ENCODE data around the gene PLCB1.

The PLCB1 gene

DNA sequence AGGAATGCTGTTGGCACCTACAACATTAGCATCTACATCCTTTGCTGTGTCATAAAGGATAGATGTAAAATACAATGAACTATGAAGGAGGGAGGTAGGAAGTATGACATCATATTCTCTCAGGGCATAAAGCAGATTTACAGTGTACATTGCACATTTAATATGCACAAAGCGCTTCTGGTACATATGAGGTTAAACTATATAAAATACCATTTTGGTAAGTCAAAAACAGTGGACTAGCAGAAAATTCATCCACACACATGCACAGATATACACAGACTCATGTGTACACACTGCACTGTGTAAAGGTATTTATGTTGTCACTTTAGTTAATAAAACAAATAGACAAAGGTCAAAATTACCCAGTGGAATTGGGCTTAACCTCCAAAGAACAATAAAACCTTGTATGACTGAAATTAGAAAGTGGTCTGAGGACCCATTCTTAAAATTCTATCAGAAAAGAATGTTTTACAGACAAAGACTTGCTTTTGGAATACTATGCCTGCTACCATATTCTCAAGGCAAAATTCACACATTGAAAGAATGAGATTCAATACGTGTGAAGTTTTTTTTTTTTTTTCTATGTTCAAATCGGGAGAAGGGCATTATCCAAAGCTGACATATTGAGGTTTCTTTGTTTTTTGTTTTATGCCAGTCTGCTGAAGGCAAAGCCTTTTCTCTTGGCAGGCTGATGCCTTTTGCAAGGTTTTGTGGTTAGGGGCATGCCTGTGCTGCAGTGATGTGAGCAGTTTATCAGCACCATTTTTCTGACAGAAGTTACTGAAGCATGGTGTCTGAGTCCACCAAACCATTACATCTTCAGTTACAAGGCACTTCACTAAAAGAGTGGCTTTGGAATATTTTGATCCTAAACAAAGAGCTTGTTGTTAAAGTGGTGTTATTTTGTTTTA is 199.0 kb downstream of the PLCB1 start:
- no peak for DNase-seq (ENCODE audit: low read depth)
- TF ChIP-seq, protein P1, sequence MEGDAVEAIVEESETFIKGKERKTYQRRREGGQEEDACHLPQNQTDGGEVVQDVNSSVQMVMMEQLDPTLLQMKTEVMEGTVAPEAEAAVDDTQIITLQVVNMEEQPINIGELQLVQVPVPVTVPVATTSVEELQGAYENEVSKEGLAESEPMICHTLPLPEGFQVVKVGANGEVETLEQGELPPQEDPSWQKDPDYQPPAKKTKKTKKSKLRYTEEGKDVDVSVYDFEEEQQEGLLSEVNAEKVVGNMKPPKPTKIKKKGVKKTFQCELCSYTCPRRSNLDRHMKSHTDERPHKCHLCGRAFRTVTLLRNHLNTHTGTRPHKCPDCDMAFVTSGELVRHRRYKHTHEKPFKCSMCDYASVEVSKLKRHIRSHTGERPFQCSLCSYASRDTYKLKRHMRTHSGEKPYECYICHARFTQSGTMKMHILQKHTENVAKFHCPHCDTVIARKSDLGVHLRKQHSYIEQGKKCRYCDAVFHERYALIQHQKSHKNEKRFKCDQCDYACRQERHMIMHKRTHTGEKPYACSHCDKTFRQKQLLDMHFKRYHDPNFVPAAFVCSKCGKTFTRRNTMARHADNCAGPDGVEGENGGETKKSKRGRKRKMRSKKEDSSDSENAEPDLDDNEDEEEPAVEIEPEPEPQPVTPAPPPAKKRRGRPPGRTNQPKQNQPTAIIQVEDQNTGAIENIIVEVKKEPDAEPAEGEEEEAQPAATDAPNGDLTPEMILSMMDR (IDR thresholded peaks at IDR 0.05; ENCODE audit: low read depth, low read length, missing control alignments): no peak
- no peak overlapping the region for H3K4me3 ChIP-seq (ENCODE audit: low read depth, low read length)

- no peak overlapping the region for H3K4me3 ChIP-seq (ENCODE audit: low read depth, low read length)
- no peak for DNase-seq (ENCODE audit: low read depth)
- TF ChIP-seq, protein P1 (IDR thresholded peaks at IDR 0.05; ENCODE audit: low read depth, low read length, missing control alignments): no peak
These were observed 199.8 kb downstream of the PLCB1 start for GRCh38 chr20:8331740-8332412.

GRCh38 chr20:8334641-8335040 is 202.6 kb downstream of the PLCB1 start:
- TF ChIP-seq, protein P1 (IDR thresholded peaks at IDR 0.05; ENCODE audit: low read depth, low read length, missing control alignments): no peak
- no peak for DNase-seq (ENCODE audit: low read depth)
- no peak overlapping the region for H3K4me3 ChIP-seq (ENCODE audit: low read depth, low read length)

DNA sequence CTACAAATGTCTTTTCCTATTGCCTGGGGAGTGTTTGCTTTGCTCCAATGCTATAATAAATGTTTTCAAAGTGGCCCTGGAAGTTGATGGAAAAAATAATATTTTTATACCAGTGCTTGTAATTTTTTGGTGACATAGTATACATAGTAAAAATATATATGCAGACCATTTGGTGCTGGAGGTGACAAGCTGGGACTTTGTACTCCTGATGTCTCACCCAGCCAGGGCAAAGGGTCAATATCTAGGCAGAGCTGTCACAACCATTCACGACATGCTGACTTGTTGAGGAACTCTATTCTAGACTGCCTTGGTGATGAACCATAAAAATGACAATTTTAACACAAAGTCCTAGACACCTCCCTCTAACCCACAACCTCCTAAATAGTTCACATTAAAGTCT is 203.0 kb downstream of the PLCB1 start:
- DNase-seq (ENCODE audit: low read depth): no peak
- no peak overlapping the region for H3K4me3 ChIP-seq (ENCODE audit: low read depth, low read length)
- TF ChIP-seq, protein P1 (IDR thresholded peaks at IDR 0.05; ENCODE audit: low read depth, low read length, missing control alignments): no peak

GRCh38 chr20:8335495-8336195 is 203.6 kb downstream of the PLCB1 start:
- no peak overlapping the region for H3K4me3 ChIP-seq (ENCODE audit: low read depth, low read length)
- DNase-seq (ENCODE audit: low read depth): no peak
- TF ChIP-seq, protein P1 (IDR thresholded peaks at IDR 0.05; ENCODE audit: low read depth, low read length, missing control alignments): no peak

DNA sequence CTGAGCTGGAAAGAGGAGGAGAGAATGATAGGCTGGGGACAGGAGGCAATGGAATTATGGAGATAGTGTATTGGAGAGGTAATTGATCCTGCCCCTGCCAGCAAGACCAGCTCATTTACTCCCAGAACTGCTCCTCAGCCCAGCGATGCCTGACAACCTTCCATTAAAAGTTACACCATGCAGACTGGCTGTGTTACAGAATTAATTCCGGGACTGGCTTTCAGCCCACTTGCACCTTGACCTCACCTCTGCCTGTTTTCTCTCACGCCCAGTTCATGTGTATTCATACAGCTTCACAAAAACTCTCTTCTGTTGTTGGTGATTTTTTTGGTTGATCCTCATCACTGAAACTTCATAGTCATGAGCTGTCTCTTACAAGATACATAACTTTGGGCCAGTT is 207.3 kb downstream of the PLCB1 start:
- H3K4me3 ChIP-seq (ENCODE audit: low read depth, low read length): no peak overlapping the region
- no peak for DNase-seq (ENCODE audit: low read depth)
- TF ChIP-seq, protein P1 (IDR thresholded peaks at IDR 0.05; ENCODE audit: low read depth, low read length, missing control alignments): no peak
